Stimulated activated CD8-positive, alpha-beta memory T cell treated with anti-CD3 and anti-CD28 coated beads, Interleukin-4, amount 100 ng/mL, for 4 hours (primary cell): ENCODE measurements around the gene MIPOL1.
"Not testable (repeated sequence)": the region's sequence is repeated elsewhere in the genome, so short reads cannot be mapped to it uniquely, and the experiment has no call there.

Experiments used
- DNase-seq, 2 donors: peaks; one replicate each; pipeline ENCODE4 v3.0.0-alpha.2; 2020; ENCODE audit warnings: low read depth in 2 of 2, low spot score in 1 of 2

MIPOL1 gene

GRCh38 chr14:37512173-37512572, 314.4 kb downstream of the MIPOL1 start:
- DNase-seq, result no peak

- DNase-seq, result no peak
Measured at GRCh38 chr14:37515771-37516170, 318.0 kb downstream of the MIPOL1 start.

DNA sequence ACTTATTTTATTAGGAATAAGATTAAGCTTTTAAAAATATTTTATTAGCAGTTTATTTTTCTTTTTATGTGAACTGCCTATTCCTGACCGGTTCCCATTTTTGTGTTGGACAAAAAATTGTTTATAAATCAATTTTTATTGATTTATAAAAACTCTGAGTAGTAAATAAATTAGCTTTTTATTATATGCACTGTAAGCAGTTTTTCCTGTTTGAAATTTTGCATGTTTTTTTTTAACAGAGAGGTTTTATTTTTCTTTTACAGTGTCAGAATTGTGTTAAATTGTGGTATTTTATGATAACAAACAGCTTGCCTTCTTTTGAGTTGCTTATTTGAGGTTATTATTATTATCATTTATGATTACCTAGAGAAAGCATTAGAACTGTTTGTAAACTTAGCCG, 329.3 kb downstream of the MIPOL1 start:
- no peak for DNase-seq

DNA sequence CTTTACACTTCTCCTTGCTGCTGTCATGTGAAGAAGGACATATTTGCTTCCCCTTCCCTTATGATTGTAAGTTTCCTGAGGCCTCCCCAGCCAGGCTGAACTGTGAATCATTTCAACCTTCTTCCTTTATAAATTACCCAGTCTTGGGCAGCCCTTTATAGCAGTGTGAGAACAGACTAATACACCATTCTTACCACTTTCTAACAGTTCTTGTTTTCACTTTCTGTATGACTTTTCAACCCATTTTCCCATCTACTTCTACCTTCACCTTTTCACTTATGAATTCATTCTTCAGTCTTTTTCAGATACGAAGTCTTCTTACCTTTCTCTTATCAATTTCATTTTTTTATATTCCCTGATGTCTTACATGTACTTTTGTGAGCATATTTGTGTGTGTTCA, 342.3 kb downstream of the MIPOL1 start:
- no peak for DNase-seq

DNA sequence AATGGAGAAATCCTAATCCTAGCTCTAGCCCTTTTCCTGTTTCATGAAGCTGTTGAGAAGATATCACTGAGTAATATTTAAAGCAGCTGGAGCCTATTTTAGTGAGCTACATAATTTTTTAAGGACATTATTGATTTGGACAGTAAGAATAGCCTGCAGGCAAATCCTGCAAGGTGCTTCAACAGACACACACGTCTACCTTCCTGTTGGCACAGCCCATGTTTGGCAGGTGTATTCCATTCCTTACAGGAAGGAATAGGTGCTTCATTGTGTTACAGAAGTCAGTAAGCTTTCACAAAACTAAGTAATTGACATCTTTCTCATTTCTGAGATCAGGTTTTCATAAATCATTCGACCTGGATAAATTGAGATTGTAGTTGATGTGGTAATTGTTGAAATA, 346.7 kb downstream of the MIPOL1 start:
- DNase-seq, result no peak

- no peak for DNase-seq
Measured at GRCh38 chr14:37545174-37545573, 347.4 kb downstream of the MIPOL1 start.

DNA sequence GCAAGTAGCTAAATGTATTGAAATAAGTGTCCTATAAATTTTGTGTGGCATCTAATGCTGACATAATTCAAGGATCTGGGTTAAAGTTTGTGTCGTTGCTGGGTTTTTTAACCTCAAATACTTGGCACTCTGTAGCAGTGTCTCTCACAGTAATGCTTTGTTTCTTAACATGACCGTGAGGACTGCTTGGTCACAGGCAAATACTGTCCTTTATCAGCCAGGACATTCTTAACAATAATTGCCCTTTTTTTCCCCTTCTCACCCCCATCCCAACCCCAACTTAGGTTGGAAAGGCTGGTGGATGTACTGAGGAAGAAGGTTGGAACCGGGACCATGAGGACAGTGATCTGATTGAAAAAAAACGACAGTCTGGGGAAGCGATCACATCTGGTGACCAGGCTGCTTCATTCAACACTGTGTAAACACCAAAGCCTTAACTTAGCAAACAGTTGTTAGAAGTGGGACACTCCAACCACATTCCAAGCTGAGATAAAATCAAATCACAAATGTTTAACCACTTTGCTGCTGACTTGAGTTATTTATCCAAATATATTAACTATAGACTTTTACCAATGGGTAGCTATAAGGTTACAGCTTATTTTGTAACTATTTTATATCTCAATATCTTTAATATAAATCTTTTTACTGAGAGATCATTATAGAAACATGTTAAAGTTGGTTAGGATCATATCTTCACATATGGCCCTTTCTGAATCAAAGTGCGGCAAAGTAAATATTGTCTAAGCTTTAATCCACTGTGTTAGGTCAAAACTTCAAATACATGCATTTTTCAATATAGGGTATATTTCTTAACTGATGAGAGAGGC, 349.1 kb downstream of the MIPOL1 start:
- no peak for DNase-seq

- DNase-seq, result no peak
Measured at GRCh38 chr14:37550511-37550910, 352.8 kb downstream of the MIPOL1 start.

GRCh38 chr14:37551119-37551518, 353.4 kb downstream of the MIPOL1 start:
- no peak for DNase-seq

DNA sequence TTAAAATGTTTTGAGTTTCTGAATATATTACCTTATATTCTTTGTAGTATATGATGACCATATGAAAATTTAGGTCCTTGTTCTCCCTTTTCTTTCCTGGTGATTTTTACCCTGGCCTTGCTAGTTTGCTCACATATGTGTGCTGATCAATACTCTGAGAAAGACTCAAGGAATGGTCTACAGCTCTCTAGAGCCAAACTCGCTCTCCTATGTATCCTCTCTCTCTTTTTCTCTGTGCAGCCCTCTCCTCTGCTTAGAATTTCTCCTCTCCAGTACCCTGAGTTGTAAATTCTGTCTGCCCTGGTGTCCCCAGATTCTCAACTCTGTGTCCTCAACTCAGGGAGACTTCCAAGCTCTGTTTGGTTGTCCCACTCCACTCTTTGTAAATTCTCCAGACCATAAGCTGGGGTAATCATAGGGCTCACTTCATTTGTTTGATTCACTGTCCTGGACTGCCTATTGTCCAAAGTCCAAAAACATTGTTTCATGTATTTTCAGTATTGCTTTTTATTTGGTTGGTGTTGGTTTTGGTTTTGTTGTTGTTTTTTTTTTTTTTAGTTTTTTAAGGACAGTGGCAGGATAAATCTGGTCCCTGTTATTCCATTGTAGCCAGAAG, 356.3 kb downstream of the MIPOL1 start:
- DNase-seq, result no peak

- not testable (repeated sequence) for DNase-seq
Measured at GRCh38 chr14:37555596-37555995, 357.9 kb downstream of the MIPOL1 start.

DNA sequence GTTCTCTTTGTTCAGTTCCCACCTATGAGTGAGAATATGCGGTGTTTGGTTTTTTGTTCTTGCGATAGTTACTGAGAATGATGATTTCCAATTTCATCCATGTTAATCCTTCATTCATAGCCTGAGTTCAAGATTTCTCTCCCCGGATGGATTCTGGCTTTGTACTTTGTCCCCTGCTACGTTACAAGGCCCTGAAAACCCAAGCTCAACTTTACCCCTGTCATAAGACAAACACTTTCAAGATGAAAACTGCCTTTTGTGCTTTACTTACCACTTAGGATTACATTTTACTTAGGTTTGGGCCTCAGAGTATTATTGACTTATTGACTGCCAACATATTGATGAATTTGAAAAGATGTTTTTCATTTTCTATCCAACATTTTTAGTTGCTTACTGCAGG, 361.0 kb downstream of the MIPOL1 start:
- DNase-seq, result no peak

DNA sequence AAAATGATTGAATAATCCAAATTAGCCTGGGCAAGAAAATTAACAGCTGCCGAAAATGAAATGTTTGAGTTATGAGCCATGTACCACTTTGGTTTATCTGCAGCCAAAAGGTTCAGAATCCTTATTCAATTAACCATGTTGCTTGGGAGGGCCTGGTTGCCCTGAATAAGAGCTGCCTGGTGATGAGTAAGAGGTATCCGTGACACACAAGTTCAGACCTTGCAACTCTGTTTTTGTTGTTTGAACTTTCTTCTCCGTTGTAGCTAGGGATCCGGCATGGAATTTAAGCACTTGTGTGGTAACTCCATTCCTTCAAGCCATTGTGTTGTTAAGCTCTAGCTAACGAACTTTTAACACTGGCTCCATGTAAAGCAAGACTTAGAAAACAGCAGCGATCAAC, 361.6 kb downstream of the MIPOL1 start:
- DNase-seq, result no peak

GRCh38 chr14:37563189-37563588, 365.5 kb downstream of the MIPOL1 start:
- no peak for DNase-seq

- DNase-seq, result no peak
Measured at GRCh38 chr14:37565550-37565949, 367.8 kb downstream of the MIPOL1 start.

GRCh38 chr14:37566811-37567371, 369.2 kb downstream of the MIPOL1 start:
- no peak for DNase-seq

DNA sequence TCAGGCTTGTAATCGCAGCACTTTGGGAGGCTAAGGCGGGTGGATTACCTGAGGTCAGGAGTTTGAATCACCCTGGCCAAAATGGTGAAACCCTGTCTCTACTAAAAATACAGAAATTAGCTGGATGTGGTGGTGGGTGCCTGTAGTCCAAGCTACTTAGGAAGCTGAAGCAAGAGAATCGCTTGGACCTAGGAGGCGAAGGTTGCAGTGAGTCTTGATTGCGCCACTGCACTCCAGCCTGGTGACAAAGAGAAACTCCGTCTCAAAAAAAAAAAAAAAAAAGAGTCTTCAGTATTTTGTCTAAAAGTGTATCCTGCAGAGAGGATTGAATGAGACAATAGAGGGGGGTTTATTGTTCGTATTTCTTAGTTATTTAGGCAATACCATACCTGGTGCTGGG, 372.0 kb downstream of the MIPOL1 start:
- no peak for DNase-seq

GRCh38 chr14:37571391-37571790, 373.7 kb downstream of the MIPOL1 start:
- DNase-seq, result no peak

- DNase-seq, result no peak
Measured at GRCh38 chr14:37573356-37573755, 375.6 kb downstream of the MIPOL1 start.

- DNase-seq, result no peak
Measured at GRCh38 chr14:37579274-37579673, 381.5 kb downstream of the MIPOL1 start.

GRCh38 chr14:37580146-37580545, 382.4 kb downstream of the MIPOL1 start:
- DNase-seq, result no peak
